Loucy (cell line): Measurements from ENCODE around the gene FANCC.

ENCODE experiments used
- EZH2phosphoT487 ChIP-seq: fragments of 200-600 bp; IDR thresholded peaks from 2 replicates; pipeline ENCODE4 v1.6.1; 2018; ENCODE audit warnings: antibody characterized with exemption, mild to moderate bottlenecking, moderate library complexity, borderline replicate concordance
- TF ChIP-seq, protein P1 (sequence below): fragments of 200-600 bp; sonication (generic); conservative IDR thresholded peaks from 2 replicates; pipeline ENCODE4 v1.5.1; 2014; ENCODE audit warnings: mild to moderate bottlenecking, antibody characterized with exemption, low read length

DNA sequence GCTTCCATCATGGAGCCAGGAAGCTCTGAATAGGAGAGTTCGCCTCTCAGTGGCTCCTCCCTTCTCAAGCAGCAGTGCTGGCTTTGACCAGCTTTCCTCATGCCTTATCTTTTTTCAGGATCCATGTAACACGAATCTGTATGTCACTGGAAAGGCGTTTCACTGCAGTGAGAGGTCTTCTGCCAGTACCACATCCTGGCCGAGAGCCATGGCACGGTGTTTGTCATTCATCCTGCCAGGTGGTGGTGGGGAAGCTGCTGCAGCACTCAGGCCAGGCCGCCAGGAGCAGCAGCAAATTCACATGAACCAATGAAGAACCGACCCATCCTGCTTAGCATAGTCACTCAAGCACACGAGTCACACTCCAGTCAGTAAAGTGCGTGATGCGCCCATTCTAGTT lies 179.0 kb downstream of the FANCC start:
- TF ChIP-seq, protein P1, sequence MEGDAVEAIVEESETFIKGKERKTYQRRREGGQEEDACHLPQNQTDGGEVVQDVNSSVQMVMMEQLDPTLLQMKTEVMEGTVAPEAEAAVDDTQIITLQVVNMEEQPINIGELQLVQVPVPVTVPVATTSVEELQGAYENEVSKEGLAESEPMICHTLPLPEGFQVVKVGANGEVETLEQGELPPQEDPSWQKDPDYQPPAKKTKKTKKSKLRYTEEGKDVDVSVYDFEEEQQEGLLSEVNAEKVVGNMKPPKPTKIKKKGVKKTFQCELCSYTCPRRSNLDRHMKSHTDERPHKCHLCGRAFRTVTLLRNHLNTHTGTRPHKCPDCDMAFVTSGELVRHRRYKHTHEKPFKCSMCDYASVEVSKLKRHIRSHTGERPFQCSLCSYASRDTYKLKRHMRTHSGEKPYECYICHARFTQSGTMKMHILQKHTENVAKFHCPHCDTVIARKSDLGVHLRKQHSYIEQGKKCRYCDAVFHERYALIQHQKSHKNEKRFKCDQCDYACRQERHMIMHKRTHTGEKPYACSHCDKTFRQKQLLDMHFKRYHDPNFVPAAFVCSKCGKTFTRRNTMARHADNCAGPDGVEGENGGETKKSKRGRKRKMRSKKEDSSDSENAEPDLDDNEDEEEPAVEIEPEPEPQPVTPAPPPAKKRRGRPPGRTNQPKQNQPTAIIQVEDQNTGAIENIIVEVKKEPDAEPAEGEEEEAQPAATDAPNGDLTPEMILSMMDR = no peak
- TF ChIP-seq EZH2phosphoT487 = no peak
